ENCODE results near the gene FLNC. TPM values are rescaled to one million over a fixed set of nuclear protein-coding genes. Genes with fewer than 3 reads are reported as not detected.
A peak's percentile ranks its signal among the peaks of the same experiment; 100 is the strongest.

FLNC gene
- total RNA-seq, 1 experiment from 2014 or later, result 84.7 TPM

DNA sequence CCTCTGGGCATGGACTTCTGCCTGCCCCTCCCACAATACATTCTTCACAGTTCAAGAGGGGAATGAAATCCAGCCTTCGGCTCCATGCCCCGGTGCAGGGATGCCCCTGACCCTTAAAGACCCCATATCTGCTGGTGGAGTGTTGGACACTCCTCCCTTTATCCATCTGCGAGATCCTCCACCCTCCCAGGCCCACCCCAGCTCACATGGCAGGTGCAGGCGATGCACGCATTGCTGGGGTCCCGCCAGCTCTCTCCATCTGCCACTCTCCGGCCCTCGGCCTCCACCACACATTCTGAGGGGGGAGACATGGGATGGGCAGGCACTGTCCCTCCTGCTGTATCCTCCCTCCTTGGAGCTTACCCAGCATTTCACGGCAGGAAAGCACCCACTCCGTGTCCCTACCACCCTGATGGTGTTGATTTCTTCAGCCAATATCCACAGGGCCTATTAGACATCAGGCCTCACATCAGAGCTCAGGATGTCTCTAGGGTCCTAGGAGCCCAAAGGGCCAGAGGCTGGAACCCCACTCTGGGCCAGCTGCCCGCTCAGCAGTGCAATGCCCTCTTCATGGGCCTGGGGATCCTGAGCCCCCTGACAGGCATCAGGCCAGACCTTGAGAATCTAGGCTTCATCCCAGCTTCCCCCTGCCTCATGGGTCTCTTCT is 50.7 kb downstream of the FLNC start:
- no peak overlapping the region for H3K27ac ChIP-seq
- no peaks in the 10 kb centered on the region for H3K36me3 ChIP-seq

DNA sequence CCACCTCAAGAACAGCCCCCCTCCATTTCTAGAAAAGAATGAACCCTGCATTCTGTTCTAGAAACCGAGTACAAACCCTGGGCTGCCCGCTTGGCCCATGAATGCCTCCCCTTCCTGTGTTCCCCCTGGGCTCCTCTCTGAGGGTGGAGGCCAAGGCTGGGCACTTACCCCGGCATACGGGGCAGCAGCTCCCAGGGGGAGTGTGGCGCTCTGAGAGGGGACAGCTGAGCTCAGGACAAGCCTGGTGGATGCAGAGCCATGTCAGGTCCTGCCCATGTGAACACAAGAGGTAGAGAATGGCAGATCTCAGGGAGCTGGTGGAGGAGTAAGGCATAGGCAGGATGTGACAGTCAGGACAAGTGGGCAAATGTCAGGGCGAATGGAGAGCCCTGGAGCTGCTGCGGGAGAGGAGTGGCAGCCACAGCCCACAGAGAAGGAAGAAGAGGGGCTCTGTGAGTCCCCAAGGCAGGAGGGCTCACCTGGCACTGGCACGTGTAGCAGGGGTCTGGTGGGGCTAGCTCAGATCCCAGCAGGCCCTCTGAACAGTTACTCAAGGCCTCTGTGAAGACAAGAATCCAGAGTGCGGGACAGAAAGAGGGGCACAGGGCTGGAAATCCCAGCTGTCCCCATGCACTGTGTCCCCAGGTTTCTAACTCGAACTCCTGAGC is 51.4 kb downstream of the FLNC start:
- no peaks in the 10 kb centered on the region for H3K36me3 ChIP-seq
- no peak overlapping the region for H3K27ac ChIP-seq
- H3K27me3 ChIP-seq (replicated peaks), result no peaks in the 10 kb centered on the region
- no peak overlapping the region for H3K4me3 ChIP-seq
- H3K9me3 ChIP-seq (replicated peaks), result no peaks in the 10 kb centered on the region
- no peaks in the 10 kb centered on the region for H3K4me1 ChIP-seq (replicated peaks)
- no peak for DNase-seq (ENCODE audit: low read depth in 1 of 2, low spot score in 2 of 2)

More for the DNA sequence above, 50.7 kb downstream of the FLNC start:
- DNase-seq (ENCODE audit: low read depth in 1 of 2, low spot score in 2 of 2), result no peak
- Histone ChIP-seq H3K4me3 (no peak overlapping the region), H3K4me1 (replicated peaks) (no peaks in the 10 kb centered on the region), H3K9me3 (replicated peaks) (no peaks in the 10 kb centered on the region), H3K27me3 (replicated peaks) (no peaks in the 10 kb centered on the region)

DNA sequence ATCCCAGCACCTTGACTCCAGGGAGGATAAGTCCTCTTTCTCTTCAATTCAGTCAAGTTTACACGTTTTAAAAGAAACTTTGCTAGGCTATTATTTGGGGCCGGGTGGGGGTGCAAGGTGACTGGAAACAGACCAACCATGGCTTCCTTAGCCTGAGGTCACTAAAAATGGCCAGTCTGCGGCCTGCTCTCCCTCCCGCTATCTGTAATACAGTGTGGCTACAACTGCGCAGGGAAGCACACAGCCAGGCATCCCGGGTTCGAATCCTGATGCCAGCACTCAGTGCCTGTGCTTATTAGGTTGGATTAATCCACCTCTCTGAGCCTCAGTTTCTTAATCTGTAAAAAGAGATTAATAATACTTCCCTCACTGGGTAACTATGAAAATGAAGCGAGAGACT is 51.9 kb downstream of the FLNC start:
- H3K27me3 ChIP-seq (replicated peaks), result no peaks in the 10 kb centered on the region
- H3K9me3 ChIP-seq (replicated peaks), result no peaks in the 10 kb centered on the region
- no peak overlapping the region for H3K27ac ChIP-seq
- no peaks in the 10 kb centered on the region for H3K36me3 ChIP-seq
- H3K4me1 ChIP-seq (replicated peaks), result no peaks in the 10 kb centered on the region
- no peak for DNase-seq (ENCODE audit: low read depth in 1 of 2, low spot score in 2 of 2)
- H3K4me3 ChIP-seq, result no peak overlapping the region

DNA sequence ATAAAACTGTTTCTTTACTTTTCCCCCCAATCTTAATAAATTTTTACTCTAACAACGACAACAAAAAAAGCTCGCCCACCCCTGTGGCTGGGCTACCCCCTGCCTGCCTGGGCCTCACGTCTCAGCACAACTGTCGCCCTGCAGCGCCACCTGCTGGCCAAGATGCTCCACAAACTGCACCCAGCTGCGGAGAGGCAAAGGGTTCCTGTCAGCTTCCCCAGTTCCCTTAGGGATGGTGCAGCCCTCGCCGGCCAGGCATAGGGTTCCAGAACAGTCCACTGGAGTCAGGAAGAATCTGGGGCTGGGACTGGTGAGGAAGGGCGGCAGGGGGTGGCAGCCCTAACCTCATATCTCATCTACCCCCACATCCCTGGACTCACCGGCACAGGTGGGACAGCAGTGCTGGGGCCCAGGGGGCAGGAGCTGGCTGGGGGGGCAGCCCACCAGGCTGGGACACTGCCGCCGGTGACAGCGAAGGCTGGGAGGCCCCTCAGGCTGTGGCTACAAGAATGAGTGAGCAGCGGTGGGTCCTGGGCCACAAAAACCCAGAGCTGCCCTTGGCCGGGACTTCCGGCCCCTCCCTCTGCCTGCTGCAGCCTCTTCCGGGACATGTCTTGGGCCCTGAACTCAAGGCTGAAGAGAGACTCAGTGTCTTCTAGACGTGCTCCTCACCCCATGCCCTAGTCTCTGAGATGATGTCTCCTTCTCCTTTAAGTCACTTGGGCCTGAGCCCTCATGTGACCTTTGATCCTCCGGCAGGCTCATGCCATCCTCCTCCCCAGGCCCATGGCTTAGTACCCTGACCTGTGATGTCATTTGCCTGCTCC is 53.6 kb downstream of the FLNC start:
- Histone ChIP-seq H3K27me3 (replicated peaks) (no peaks in the 10 kb centered on the region), H3K4me3 (no peak overlapping the region), H3K9me3 (replicated peaks) (no peaks in the 10 kb centered on the region), H3K4me1 (replicated peaks) (no peaks in the 10 kb centered on the region), H3K36me3 (no peaks in the 10 kb centered on the region), H3K27ac (no peak overlapping the region)
- peak; percentile 69 to 82 for DNase-seq (ENCODE audit: low read depth in 1 of 2, low spot score in 2 of 2)

DNA sequence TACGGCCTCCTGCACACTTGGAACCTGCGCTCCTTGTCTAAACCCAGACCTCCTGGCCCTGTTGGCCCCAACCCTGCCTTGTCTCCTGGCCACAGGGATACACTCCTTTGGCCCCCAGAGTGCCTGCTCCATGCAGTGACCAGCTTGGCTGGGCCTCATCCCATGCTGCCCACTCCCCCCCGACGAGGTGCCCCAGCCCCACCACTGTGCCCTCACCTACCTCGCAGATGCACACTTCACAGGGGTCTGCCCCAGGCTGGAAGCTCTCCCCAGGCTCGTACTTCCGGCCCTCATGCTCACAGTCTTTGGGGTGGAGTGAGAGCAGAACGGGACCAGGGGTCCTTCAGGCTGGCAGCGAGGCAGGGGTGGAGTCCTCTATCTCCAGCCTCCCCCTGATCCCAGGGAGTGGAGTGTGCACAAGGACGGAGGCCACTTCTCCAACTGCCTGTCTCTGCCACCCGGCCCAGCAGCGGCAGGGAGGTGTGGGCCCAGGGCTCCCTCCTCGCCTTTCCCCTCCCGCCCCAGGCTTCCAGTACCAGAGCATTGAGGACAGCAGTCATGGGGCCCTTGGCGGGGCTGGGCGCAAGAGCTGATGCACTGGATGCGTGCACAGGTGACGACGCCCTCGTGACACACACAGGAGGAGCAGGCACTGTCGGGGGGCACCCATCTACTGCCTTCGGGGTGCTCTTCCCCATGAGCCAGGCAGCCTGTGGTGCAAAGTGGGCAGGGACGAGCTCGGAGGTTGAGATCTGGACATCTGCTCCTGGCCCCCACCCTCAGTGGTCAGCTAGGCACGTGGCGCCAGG is 54.6 kb downstream of the FLNC start:
- H3K9me3 ChIP-seq (replicated peaks), result no peaks in the 10 kb centered on the region
- no peaks in the 10 kb centered on the region for H3K36me3 ChIP-seq
- no peaks in the 10 kb centered on the region for H3K27me3 ChIP-seq (replicated peaks)
- DNase-seq (ENCODE audit: low read depth in 1 of 2, low spot score in 2 of 2), result no peak
- no peaks in the 10 kb centered on the region for H3K4me1 ChIP-seq (replicated peaks)
- H3K27ac ChIP-seq, result no peak overlapping the region
- no peak overlapping the region for H3K4me3 ChIP-seq

DNA sequence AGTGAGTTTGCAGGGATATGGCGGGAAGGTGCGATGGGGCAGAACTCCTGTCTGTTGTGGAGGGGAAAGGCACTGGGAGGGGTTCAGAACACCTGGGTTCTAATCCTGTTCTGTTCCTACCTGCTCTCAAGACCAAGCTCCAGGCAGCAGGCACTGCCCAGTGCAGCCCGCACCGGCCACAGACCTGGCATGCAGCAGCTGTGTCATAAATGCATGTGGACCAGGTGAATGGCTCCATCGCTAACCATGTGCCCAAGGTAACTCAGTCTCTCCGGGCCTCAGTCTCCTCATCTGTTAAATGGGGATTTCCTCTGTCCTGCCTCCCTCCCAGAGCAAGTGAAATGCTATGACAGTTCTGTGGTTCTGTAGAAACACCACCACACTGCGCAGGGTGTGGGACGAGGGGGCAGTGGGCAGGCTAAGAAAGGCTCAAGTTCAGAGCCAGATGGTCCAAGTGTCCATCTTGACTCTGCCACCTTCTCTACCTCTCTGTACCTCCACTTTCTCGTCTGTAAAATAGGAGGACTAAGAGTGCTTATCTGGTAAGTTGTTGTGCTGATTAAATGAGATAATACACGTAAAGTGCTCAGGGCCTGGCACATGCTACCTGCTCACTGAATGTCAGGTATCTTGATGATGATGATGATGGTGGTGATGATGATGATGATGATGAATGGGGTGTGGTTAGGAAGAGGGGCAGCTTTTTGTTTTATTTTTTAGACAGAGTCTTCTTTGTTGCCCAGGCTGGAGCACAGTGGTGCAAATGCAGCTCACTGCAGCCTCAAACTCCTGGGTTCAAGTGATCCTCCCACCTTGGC is 55.4 kb downstream of the FLNC start:
- no peak overlapping the region for H3K4me3 ChIP-seq
- H3K27ac ChIP-seq, result no peak overlapping the region
- DNase-seq (ENCODE audit: low read depth in 1 of 2, low spot score in 2 of 2), result no peak
- no peaks in the 10 kb centered on the region for H3K4me1 ChIP-seq (replicated peaks)
- H3K9me3 ChIP-seq (replicated peaks), result no peaks in the 10 kb centered on the region
- no peaks in the 10 kb centered on the region for H3K27me3 ChIP-seq (replicated peaks)
- no peaks in the 10 kb centered on the region for H3K36me3 ChIP-seq

DNA sequence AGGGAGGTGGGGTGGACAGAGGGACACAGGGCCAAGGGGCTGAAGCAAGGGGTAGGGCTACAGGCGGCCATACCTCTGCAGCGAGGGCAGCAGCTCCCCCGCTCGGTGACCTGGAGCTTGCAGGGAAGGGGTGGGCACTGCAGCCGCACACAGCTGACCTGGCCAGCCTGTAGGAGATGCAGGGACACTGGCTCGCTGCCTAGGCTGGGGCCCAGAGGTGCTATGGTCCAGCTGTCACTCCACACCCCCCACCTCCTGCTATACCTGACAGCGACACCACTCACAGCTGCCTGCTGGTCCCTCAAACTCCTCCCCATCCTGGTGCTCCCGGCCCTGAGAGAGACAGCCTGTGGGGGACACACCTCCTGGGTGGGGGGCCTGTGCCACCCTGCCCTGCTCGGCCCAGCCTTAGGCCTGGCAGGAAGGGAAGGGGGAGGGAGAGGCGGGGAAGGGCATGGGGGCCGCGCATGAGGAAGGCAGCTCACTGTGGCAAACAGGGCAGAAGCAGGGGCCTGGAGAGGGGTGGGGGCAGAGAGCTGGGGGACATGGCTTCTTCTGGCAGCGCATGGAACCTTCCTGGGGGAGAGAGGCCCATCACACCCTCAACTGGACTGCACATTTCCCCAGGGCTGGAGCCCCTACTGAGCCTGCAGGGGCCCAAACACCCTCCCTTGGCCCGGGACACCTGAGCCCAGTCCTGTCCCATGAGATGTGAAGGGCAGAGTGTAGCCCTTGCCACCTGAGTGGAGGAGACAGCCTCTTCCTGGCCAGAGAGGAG is 56.4 kb downstream of the FLNC start:
- Histone ChIP-seq H3K4me1 (replicated peaks) (no peaks in the 10 kb centered on the region), H3K27ac (no peak overlapping the region), H3K9me3 (replicated peaks) (no peaks in the 10 kb centered on the region), H3K27me3 (replicated peaks) (no peaks in the 10 kb centered on the region), H3K4me3 (no peak overlapping the region), H3K36me3 (no peaks in the 10 kb centered on the region)
- DNase-seq (ENCODE audit: low read depth in 1 of 2, low spot score in 2 of 2), result no peak

DNA sequence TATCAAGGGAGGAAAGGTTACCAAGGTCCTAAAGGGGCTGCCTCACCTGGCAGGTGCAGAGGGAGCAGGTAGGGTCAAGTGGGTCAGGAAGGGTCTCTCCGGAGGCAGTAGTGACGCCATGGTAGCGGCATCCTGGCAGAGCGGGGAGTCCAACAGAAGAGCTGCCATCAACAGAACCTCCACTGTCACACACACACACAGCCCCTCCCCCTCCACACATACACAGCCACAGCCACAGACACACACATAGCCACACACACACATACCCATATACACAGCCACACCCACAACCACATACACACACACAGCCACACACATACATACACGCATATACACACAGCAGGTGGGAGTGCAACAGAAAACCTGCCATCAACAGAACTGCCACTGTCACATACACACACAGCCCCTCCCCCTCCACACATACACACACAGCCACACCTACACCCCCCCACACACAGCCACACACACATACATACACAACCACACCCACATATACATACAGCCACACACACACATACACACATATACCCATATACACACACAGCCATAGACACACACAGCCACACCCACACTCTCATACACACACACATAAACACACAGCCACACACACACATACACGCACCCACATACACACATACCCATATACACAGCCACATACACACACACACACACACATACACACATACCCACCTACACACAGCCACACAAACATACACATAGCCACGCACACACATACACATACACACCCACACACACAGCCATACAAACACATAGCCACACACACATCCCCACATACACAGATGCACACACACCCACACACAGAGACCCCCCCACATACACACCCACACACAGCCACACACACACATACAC is 57.2 kb downstream of the FLNC start:
- DNase-seq (ENCODE audit: low read depth in 1 of 2, low spot score in 2 of 2), result no peak

DNA sequence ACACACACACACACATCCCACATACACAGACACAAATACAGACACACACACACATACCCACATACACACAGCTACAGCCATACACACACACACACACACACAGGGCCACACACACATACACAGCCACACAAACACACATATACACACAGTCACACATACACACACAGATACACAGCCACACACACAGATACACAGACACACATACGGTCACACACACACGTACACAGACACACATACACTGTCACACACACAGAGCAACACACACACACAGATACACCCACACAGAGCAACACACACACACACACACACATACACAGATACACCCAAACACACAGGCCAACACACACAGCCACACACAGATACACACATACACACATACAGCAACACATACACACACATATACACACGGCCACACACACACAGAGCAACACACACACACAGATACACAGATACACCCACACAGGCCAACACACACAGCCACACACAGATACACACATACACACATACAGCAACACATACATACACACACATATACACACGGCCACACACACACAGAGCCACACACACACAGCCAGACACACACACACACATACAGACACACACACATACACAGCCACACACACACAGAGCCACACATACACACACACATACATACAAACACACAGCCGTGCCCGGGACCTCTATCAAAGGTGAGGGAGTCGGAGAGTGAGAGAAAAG is 58.0 kb downstream of the FLNC start:
- Histone ChIP-seq H3K9me3 (replicated peaks) (no peaks in the 10 kb centered on the region), H3K4me3 (no peak overlapping the region), H3K4me1 (replicated peaks) (no peaks in the 10 kb centered on the region), H3K27me3 (replicated peaks) (no peaks in the 10 kb centered on the region), H3K27ac (no peak overlapping the region), H3K36me3 (no peaks in the 10 kb centered on the region)
- no peak for DNase-seq (ENCODE audit: low read depth in 1 of 2, low spot score in 2 of 2)

More for the DNA sequence above, 57.2 kb downstream of the FLNC start:
- H3K27ac ChIP-seq, result no peak overlapping the region
- no peaks in the 10 kb centered on the region for H3K27me3 ChIP-seq (replicated peaks)
- H3K4me3 ChIP-seq, result no peak overlapping the region
- H3K9me3 ChIP-seq (replicated peaks), result no peaks in the 10 kb centered on the region
- no peaks in the 10 kb centered on the region for H3K36me3 ChIP-seq
- H3K4me1 ChIP-seq (replicated peaks), result no peaks in the 10 kb centered on the region

DNA sequence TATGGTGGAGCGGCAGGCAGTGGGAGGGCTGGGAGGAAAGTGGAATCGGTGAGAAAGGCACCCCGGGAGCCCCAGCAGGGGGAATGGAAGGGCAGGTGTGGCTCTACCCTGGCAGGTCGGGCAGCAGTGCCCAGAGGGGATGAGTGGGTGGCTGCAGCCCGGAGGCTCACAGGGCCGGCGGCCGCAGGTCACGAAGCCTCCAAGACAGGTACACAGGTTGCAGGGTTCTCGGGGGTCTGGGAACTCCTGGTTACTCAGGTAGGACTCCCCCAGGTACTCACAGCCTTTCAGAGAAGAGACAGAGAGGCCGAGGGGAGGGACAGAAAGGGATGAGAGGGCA is 58.5 kb downstream of the FLNC start:
- no peak for DNase-seq (ENCODE audit: low read depth in 1 of 2, low spot score in 2 of 2)
- no peaks in the 10 kb centered on the region for H3K36me3 ChIP-seq

DNA sequence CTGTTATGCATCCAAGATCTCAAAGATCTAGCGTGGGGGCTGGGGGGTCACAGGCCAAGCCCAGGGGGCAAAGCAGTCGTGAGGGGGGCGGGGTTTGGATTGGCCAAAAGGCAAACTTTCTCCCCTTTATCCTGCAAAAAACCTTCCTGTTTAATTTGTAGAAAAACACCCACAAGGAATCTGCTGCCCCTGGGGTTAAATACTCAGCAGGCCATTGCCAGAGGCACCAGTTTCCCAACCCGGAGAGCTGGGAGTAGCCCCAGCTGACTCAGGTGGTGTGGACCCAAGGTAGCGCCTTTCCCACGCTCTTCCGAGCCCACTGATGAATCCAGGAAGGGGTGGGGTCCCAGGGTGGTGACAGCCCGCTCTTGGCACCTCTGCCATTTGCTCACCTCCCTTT is 58.9 kb downstream of the FLNC start:
- H3K27me3 ChIP-seq (replicated peaks), result no peaks in the 10 kb centered on the region
- H3K4me1 ChIP-seq (replicated peaks), result no peaks in the 10 kb centered on the region
- no peak for DNase-seq (ENCODE audit: low read depth in 1 of 2, low spot score in 2 of 2)
- H3K9me3 ChIP-seq (replicated peaks), result no peaks in the 10 kb centered on the region
- no peak overlapping the region for H3K4me3 ChIP-seq
- H3K36me3 ChIP-seq, result no peaks in the 10 kb centered on the region
- no peak overlapping the region for H3K27ac ChIP-seq

More for the DNA sequence above, 58.5 kb downstream of the FLNC start:
- H3K4me3 ChIP-seq, result no peak overlapping the region
- no peaks in the 10 kb centered on the region for H3K4me1 ChIP-seq (replicated peaks)
- no peaks in the 10 kb centered on the region for H3K27me3 ChIP-seq (replicated peaks)
- H3K27ac ChIP-seq, result no peak overlapping the region
- H3K9me3 ChIP-seq (replicated peaks), result no peaks in the 10 kb centered on the region

All from SJSA1 (cell line).